ENCODE results near the gene LYZL4.

DNA sequence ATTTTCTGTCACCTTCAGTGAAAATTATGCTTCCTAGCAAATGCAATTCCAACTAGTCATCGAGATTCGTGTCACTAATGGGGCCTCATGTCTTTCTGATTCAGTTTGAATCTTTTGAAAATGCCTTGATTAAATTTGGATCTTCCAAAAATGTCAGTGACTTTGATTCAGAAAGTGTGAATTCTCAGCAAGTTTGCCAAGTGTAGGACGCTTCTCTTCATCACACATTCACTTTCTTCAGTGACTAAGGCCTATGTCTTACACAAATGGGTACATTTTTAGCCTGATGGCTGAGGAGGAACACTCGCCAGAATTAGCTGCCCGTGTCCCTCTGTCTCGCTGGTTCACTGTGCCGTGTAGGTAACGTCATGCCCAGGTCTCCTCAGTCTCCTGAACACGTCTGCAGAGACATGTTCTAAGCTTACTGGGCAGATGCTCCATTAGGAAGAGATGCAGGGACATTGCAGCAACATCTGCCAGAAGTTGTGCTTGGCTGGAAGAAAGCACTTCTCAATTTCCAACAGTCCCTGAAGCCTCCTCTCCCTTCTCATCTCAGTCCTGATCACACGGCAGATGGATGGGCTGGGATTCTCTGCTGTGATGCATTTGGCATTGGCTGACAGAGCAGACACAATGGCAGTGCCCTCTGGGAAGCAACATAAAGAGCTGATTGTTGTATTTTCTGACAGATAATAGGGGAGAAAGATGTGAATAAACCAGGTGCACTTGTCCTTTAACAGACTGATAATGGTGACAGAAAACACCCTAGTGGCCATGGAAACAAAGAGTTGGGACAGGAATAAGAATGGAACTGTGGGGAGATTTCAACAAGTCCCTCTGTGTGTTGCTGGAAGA, 29.1 kb upstream of the LYZL4 start:
- TF ChIP-seq, protein P1, sequence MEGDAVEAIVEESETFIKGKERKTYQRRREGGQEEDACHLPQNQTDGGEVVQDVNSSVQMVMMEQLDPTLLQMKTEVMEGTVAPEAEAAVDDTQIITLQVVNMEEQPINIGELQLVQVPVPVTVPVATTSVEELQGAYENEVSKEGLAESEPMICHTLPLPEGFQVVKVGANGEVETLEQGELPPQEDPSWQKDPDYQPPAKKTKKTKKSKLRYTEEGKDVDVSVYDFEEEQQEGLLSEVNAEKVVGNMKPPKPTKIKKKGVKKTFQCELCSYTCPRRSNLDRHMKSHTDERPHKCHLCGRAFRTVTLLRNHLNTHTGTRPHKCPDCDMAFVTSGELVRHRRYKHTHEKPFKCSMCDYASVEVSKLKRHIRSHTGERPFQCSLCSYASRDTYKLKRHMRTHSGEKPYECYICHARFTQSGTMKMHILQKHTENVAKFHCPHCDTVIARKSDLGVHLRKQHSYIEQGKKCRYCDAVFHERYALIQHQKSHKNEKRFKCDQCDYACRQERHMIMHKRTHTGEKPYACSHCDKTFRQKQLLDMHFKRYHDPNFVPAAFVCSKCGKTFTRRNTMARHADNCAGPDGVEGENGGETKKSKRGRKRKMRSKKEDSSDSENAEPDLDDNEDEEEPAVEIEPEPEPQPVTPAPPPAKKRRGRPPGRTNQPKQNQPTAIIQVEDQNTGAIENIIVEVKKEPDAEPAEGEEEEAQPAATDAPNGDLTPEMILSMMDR (IDR thresholded peaks at IDR 0.05) = no peak
- TF ChIP-seq POLR2A (IDR thresholded peaks at IDR 0.05) = no peak
